LNCaP clone FGC (cell line): ENCODE measurements around the gene VCAN.

Source experiments
- DNase-seq: peaks from one replicate; pipeline ENCODE4 v3.0.0-alpha.2; 2011; ENCODE audit warnings: low read depth
- H3K4me3 ChIP-seq: 2 replicates; pipeline ENCODE4 v1.5.1; 2011; ENCODE audit warnings: mild to moderate bottlenecking, low read depth, low read length, control low read depth
- CTCF ChIP-seq: IDR thresholded peaks from 2 replicates; pipeline ENCODE4 v1.5.1; 2012; ENCODE audit warnings: mild to moderate bottlenecking; ENCODE audit not compliant: control insufficient read depth, insufficient read depth; ENCODE audit errors: extremely low read depth

VCAN gene

DNA sequence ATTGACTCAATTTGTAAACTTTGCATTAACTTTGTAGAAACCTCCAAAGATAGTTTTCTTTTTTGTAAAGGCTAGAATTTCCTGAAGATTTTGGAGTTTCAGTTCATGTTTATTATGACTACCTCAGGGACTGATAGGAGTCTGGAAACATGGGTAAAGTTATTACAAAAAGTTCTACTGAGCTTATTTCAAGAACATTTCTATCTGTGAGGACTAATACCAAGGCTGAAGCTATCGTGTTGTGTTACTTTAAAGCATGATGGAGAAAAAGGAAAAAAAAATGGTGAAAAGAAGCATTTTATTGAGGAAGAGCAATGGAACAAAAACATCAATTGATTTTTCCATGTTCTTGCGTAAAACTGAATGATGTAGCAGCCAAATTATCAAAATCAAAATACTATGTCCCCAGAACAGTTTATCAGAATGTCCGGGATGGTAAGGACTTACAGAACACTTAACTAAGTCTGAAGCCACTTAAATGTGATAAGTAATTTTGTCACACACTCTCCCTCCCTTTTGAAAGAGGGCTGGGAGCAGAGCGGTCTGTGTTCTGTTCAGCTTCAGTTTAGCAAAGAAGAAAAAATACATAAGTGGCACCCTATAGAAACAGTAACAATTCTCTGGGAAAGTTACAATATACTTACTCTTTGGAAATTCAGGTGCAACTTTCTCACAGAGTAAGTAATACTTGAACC lies 25.1 kb upstream of the VCAN start:
- no peak for DNase-seq
- H3K4me3 ChIP-seq = no peak overlapping the region
- TF ChIP-seq CTCF = no peak

DNA sequence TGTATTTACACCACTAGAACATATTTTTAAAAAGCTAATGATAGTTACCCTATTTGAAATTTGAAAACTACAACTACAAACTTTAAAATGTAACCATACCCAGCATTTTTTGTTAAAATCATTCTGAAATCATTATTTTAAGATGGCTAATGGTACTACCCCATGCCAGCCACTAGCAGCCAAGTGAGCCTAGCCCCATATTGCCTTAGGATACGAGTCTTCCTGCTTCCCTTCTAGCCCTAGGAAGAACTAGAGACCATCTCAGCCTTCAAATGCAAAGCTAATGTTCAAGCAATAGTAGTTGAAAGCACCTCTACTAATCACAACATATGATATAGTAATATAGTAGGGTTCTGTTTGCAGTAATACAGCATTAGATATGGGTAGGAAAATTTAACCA lies 24.0 kb upstream of the VCAN start:
- TF ChIP-seq CTCF = no peak
- H3K4me3 ChIP-seq = no peak overlapping the region
- no peak for DNase-seq

- no peak for DNase-seq
- H3K4me3 ChIP-seq = no peak overlapping the region
- TF ChIP-seq CTCF = no peak
Observed at GRCh38 chr5:83450183-83450966, 21.2 kb upstream of the VCAN start.

GRCh38 chr5:83450967-83451248 lies 20.6 kb upstream of the VCAN start:
- H3K4me3 ChIP-seq = no peak overlapping the region
- no peak for TF ChIP-seq CTCF
- DNase-seq = no peak

GRCh38 chr5:83451955-83452354 lies 19.6 kb upstream of the VCAN start:
- TF ChIP-seq CTCF = no peak
- no peak for DNase-seq
- H3K4me3 ChIP-seq = no peak overlapping the region

- no peak for TF ChIP-seq CTCF
- no peak overlapping the region for H3K4me3 ChIP-seq
- no peak for DNase-seq
Observed at GRCh38 chr5:83453937-83454336, 17.6 kb upstream of the VCAN start.

- no peak overlapping the region for H3K4me3 ChIP-seq
- no peak for DNase-seq
Observed at GRCh38 chr5:83464261-83464660, 7.3 kb upstream of the VCAN start.

More at GRCh38 chr5:83464261-83464660, 7.3 kb upstream of the VCAN start:
- TF ChIP-seq CTCF = no peak
